CD4-positive, alpha-beta T cell (primary cell): ENCODE data around the gene PROSER3. TPM values are rescaled to one million over a fixed set of nuclear protein-coding genes. Genes with fewer than 3 reads are reported as not detected.

Experiments
- ATAC-seq: fragments of 200-7000 bp; cut with Tn5 transposase; one replicate; pipeline ENCODE4 v1.10.0; 2022; ENCODE audit warnings: mild to moderate bottlenecking; ENCODE audit not compliant: poor library complexity
- CTCF ChIA-PET: fragments of 350-600 bp; sonication (Branson Sonifier 250); formaldehyde crosslinking; loops from one replicate; lab custom pipeline; 2021; ENCODE audit warnings: antibody characterized with exemption, inconsistent platforms; lab: Charles Lee
- POLR2A ChIA-PET: fragments of 350-600 bp; sonication (Branson Sonifier 250); formaldehyde crosslinking; loops from one replicate; lab custom pipeline; 2021; ENCODE audit warnings: antibody characterized with exemption, inconsistent platforms; lab: Charles Lee
- DNase-seq, 14 experiments: peaks; one replicate each; pipeline ENCODE4 v3.0.0-alpha.2; 2013 to 2020; ENCODE audit warnings: mixed read lengths in 2 of 14
- H3K27ac ChIP-seq, 2 donors: one replicate each; pipeline versions ENCODE4 v1.5.1 to v1.7.0; 2013; ENCODE audit warnings: low read length in 2 of 2, low read depth in 1 of 2, mild to moderate bottlenecking in 1 of 2
- H3K27me3 ChIP-seq, 2 experiments: 1 replicate in 1 of 2; 2 replicates in 1 of 2; pipeline versions ENCODE4 v1.6.1 to v1.7.0; 2013; ENCODE audit warnings: low read length in 2 of 2, control low read depth in 1 of 2, mild to moderate bottlenecking in 1 of 2, moderate library complexity in 1 of 2; ENCODE audit not compliant: insufficient read depth in 2 of 2, control insufficient read depth in 1 of 2
- H3K36me3 ChIP-seq: one replicate; pipeline ENCODE4 v1.6.1; 2013; ENCODE audit warnings: low read length, control low read depth; ENCODE audit not compliant: insufficient read depth
- H3K4me1 ChIP-seq: one replicate; pipeline ENCODE4 v1.6.1; 2013; ENCODE audit warnings: low read length, control low read depth; ENCODE audit not compliant: insufficient read depth
- H3K4me3 ChIP-seq: one replicate; pipeline ENCODE4 v1.5.1; 2013; ENCODE audit warnings: mild to moderate bottlenecking, low read length, moderate library complexity
- H3K9me3 ChIP-seq, 2 experiments: 1 replicate in 1 of 2; 2 replicates in 1 of 2; pipeline versions ENCODE4 v1.6.1 to v1.7.0; 2013; ENCODE audit warnings: low read length in 2 of 2, mild to moderate bottlenecking in 2 of 2, control low read depth in 1 of 2, moderate library complexity in 1 of 2; ENCODE audit not compliant: control insufficient read depth in 1 of 2, insufficient read depth in 1 of 2
- H3K27ac Mint-ChIP-seq: one replicate; pipeline ENCODE4 v1.8.0; 2020; ENCODE audit warnings: mixed read lengths
- H3K27me3 Mint-ChIP-seq: one replicate; pipeline ENCODE4 v1.8.0; 2021; ENCODE audit warnings: mixed read lengths
- H3K36me3 Mint-ChIP-seq: one replicate; pipeline ENCODE4 v1.8.0; 2021; ENCODE audit warnings: low read depth, mixed read lengths
- H3K4me1 Mint-ChIP-seq: one replicate; pipeline ENCODE4 v1.8.0; 2021; ENCODE audit warnings: low read depth, mixed read lengths
- H3K4me3 Mint-ChIP-seq: one replicate; pipeline ENCODE4 v1.8.0; 2020; ENCODE audit warnings: mild to moderate bottlenecking, mixed read lengths
- H3K9me3 Mint-ChIP-seq: one replicate; pipeline ENCODE4 v1.8.0; 2020; ENCODE audit warnings: mixed read lengths
- CTCF ChIP-seq: fragments of 200-600 bp; IDR thresholded peaks from one replicate; pipeline ENCODE4 v1.8.0; 2022; ENCODE audit warnings: antibody characterized with exemption, mild to moderate bottlenecking
- intact Hi-C, 2 experiments: fragments of 100-400 bp; cut with DNase I in 1 of 2; cut with micrococcal nuclease in 1 of 2; formaldehyde crosslinking; loops; one replicate each; pipeline versions ENCODE4 v1.15.1 to v1.9.0; 2023 to 2025; cut with DNase I, micrococcal nuclease
- polyA plus RNA-seq, 2 donors: library from polyadenylated mRNA; unstranded; fragments of 120-200 nt; gene quantifications; one replicate each; pipeline ENCODE4 v1.2.1, GENCODE V29; 2013
- total RNA-seq, 174 experiments: library from RNA in 2 of 174; stranded (reverse) in 2 of 174; gene quantifications; one replicate each; pipeline ENCODE4 v1.2.3 and lab custom pipeline; 2021 to 2026

PROSER3 gene
- total RNA-seq (10 to 100 TPM; 19.4 to 22.6 TPM), total RNA-seq (lab: John Stamatoyannopoulos, UW) (4.4 to 68.7 (median 17.4) reads per million in 172 experiments)
- polyA plus RNA-seq (2013, experiment 1 of 2): 14.8 TPM
- 22.8 TPM for polyA plus RNA-seq (2013, experiment 2 of 2)

DNA sequence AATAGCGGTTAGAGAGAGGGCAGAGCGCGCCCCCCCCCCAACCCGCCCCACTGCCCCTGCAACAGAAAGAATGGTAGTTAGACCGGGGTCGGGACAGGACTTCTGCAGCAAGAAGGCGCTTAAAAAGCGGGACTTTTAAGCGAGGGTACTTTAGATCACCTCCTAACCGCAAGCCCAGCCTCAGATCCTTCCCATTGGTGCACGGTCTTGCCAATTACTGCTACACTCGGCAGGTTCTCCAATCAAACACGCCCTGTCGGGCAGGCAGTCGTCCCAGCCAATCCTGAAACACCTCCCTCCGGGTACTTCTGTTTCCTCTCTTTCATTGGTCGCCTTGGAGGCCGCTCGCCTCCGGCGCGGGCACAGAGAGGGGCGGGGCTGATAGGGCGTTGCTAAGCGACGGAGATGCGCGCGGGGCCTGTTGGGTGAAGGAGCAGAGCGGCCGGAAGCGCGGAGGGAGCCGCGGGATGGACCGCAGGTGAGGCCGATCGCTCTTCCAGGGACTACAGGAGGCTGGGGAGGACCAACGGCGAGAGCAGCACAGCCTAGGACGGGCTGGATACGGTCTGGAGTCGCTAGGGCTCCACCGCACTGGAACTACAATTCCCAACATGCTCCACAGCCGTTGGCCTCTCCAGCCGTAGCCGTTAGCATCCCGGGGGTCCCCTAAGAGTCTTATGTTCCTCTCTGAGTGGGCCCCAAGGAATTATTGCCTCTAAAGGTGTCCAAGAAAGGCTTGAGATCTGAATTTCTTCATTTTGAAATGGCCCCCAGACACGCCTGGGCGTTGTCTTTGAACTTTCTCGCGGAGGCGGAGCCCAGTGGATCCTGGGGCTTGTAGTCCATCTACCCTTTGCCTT, at the start of gene PROSER3:
Gene PROSER3 (plus strand): TSS at position 428 of the 860 bp plus-strand sequence. CDS start 40 bp downstream, at position 468.
- ChIA-PET CTCF (no interaction called here), POLR2A (interaction anchor here (1.0 to 1.3 kb wide), 5 partner anchors 10 to 18 kb away, joined by 3 to 12 read pairs (median 3); partner anchors contain the start of genes LIN37 and U2AF1L4)
- Histone ChIP-seq H3K4me3 (peak within 1 kb of the TSS; percentile 81), H3K9me3 (no peaks in the 10 kb centered on the region), H3K36me3 (peaks cover 35% of the 10 kb centered on the region), H3K27me3 (peaks cover 0 to 2% of the 10 kb centered on the region in 2 experiments), H3K27ac (peak within 1 kb of the TSS; percentile 61 to 97), H3K4me1 (peaks cover 43% of the 10 kb centered on the region)
- Mint-ChIP-seq H3K4me1 (peaks cover 41% of the 10 kb centered on the region), H3K9me3 (no peaks in the 10 kb centered on the region), H3K4me3 (peak within 1 kb of the TSS; percentile 99), H3K36me3 (peaks cover 44% of the 10 kb centered on the region), H3K27me3 (peaks cover 15% of the 10 kb centered on the region), H3K27ac (peak within 1 kb of the TSS; percentile 88)
- no peak for TF ChIP-seq CTCF
- peak; percentile 96 for ATAC-seq
- DNase-seq: peak; percentile 95 to 100 (median 98)
- intact Hi-C loops: loop anchor here (1.0 to 10.0 kb wide), 8 partner anchors 10 to 927 kb away; partner anchors contain the start of genes ARHGAP33 (in 2 of the 2), LIN37 (in 2 of the 2), COX6B1 (in 1 of the 2) and ETV2 (in 1 of the 2)

- no peak overlapping the region for H3K4me3 ChIP-seq
- H3K4me3 Mint-ChIP-seq: no peak overlapping the region
- peaks cover 34% of the 10 kb centered on the region for H3K4me1 ChIP-seq
- no peaks in the 10 kb centered on the region for H3K27me3 ChIP-seq
- no peaks in the 10 kb centered on the region for H3K36me3 Mint-ChIP-seq
- no peaks in the 10 kb centered on the region for H3K36me3 ChIP-seq
- DNase-seq (no peak), ATAC-seq (no peak)
- CTCF ChIA-PET: no interaction called here
- intact Hi-C loops: no loop called here
- no peak for TF ChIP-seq CTCF
- peaks cover 26% of the 10 kb centered on the region for H3K4me1 Mint-ChIP-seq
- H3K27ac Mint-ChIP-seq: no peak overlapping the region
- no peaks in the 10 kb centered on the region for H3K9me3 Mint-ChIP-seq
- POLR2A ChIA-PET: no interaction called here
- H3K9me3 ChIP-seq: no peaks in the 10 kb centered on the region
- H3K27ac ChIP-seq: no peak overlapping the region
- no peaks in the 10 kb centered on the region for H3K27me3 Mint-ChIP-seq
Observed at GRCh38 chr19:35708391-35708790, 49.6 kb upstream of the PROSER3 start.

GRCh38 chr19:35710784-35711723, 46.9 kb upstream of the PROSER3 start:
- H3K27ac Mint-ChIP-seq: peak overlapping the region; percentile 89
- no peaks in the 10 kb centered on the region for H3K9me3 ChIP-seq
- no peaks in the 10 kb centered on the region for H3K36me3 Mint-ChIP-seq
- no peak overlapping the region for H3K27ac ChIP-seq
- peak in 3 of 14 experiments; percentile 46 to 57 (median 46) for DNase-seq
- peak overlapping the region; percentile 67 for H3K4me3 Mint-ChIP-seq
- peaks cover 48% of the 10 kb centered on the region for H3K4me1 Mint-ChIP-seq
- ChIA-PET POLR2A (interaction anchor here (0.6 to 6.3 kb wide), 3 partner anchors 9 to 819 kb away, joined by 3 to 63 read pairs (median 3); partner anchors contain the start of genes PSENEN and U2AF1L4), CTCF (interaction anchor here (1.1 kb wide), 1 partner anchor 9 kb away, joined by 3 read pairs; no protein-coding TSS in a partner anchor)
- no peaks in the 10 kb centered on the region for H3K36me3 ChIP-seq
- H3K4me3 ChIP-seq: no peak overlapping the region
- no peak for TF ChIP-seq CTCF
- H3K27me3 Mint-ChIP-seq: no peaks in the 10 kb centered on the region
- H3K4me1 ChIP-seq: peaks cover 60% of the 10 kb centered on the region
- intact Hi-C loops: loop anchor here in 1 of 2 experiments (10.0 kb wide), 1 partner anchor 446 kb away; the partner anchor contains the start of gene USF2
- no peaks in the 10 kb centered on the region for H3K9me3 Mint-ChIP-seq
- H3K27me3 ChIP-seq: no peaks in the 10 kb centered on the region
- ATAC-seq: peak; percentile 13
